ENCODE measurements around the gene RPL13.
"Not testable (repeated sequence)": the region's sequence is repeated elsewhere in the genome, so short reads cannot be mapped to it uniquely, and the experiment has no call there.

Gene RPL13

GRCh38 chr16:89577055-89577759, 16.7 kb downstream of the RPL13 start:
- DNase-seq: no peak

GRCh38 chr16:89579351-89579750, 18.9 kb downstream of the RPL13 start:
- no peak for DNase-seq

GRCh38 chr16:89581045-89581695, 20.7 kb downstream of the RPL13 start:
- no peak for DNase-seq

GRCh38 chr16:89581861-89582563, 21.5 kb downstream of the RPL13 start:
- no peak for DNase-seq

GRCh38 chr16:89582614-89583196, 22.2 kb downstream of the RPL13 start:
- no peak for DNase-seq

- no peak for DNase-seq
Observed at GRCh38 chr16:89583197-89583894, 22.9 kb downstream of the RPL13 start.

- DNase-seq: no peak
Observed at GRCh38 chr16:89583895-89584644, 23.6 kb downstream of the RPL13 start.

- no peak for DNase-seq
Observed at GRCh38 chr16:89584768-89585549, 24.5 kb downstream of the RPL13 start.

- DNase-seq: no peak
Observed at GRCh38 chr16:89586218-89586617, 25.7 kb downstream of the RPL13 start.

GRCh38 chr16:89586853-89587252, 26.4 kb downstream of the RPL13 start:
- no peak for DNase-seq

GRCh38 chr16:89587676-89588075, 27.2 kb downstream of the RPL13 start:
- DNase-seq: not testable (repeated sequence)

- no peak for DNase-seq
Observed at GRCh38 chr16:89588413-89589109, 28.1 kb downstream of the RPL13 start.

GRCh38 chr16:89589241-89589926, 28.9 kb downstream of the RPL13 start:
- DNase-seq: no peak

GRCh38 chr16:89593841-89594240, 33.4 kb downstream of the RPL13 start:
- DNase-seq: no peak

GRCh38 chr16:89595330-89596060, 35.0 kb downstream of the RPL13 start:
- DNase-seq: no peak

GRCh38 chr16:89596061-89596689, 35.7 kb downstream of the RPL13 start:
- no peak for DNase-seq

GRCh38 chr16:89596957-89597649, 36.6 kb downstream of the RPL13 start:
- no peak for DNase-seq

GRCh38 chr16:89598199-89598598, 37.7 kb downstream of the RPL13 start:
- DNase-seq: no peak

Measured in NCI-H1436 treated with DMSO at 0.1 percent for 48 hours (cell line).